CD4-positive, alpha-beta memory T cell (primary cell): ENCODE results near the gene ABHD8. TPM values are rescaled to one million over a fixed set of nuclear protein-coding genes. Genes with fewer than 3 reads are reported as not detected.

ENCODE experiments used
- CTCF ChIA-PET: fragments of 350-600 bp; sonication (Branson Sonifier 250); formaldehyde crosslinking; loops from one replicate; lab custom pipeline; 2021; ENCODE audit warnings: inconsistent platforms; ENCODE audit not compliant: partially characterized antibody; lab: Charles Lee
- POLR2A ChIA-PET: fragments of 350-600 bp; sonication (Branson Sonifier 250); formaldehyde crosslinking; loops from one replicate; lab custom pipeline; 2021; ENCODE audit not compliant: partially characterized antibody; lab: Charles Lee
- DNase-seq, 5 donors: peaks; one replicate each; pipeline versions ENCODE4 v3.0.0 to v3.0.0-alpha.2; 2020 to 2022; ENCODE audit warnings: mixed read lengths in 1 of 5
- H3K27ac ChIP-seq: one replicate; pipeline ENCODE4 v1.7.0; 2013; ENCODE audit warnings: low read depth, low read length
- H3K27me3 ChIP-seq: 2 replicates; pipeline ENCODE4 v1.7.0; 2013; ENCODE audit warnings: mild to moderate bottlenecking, low read length, moderate library complexity; ENCODE audit not compliant: insufficient read depth
- H3K36me3 ChIP-seq: 2 replicates; pipeline ENCODE4 v1.7.0; 2013; ENCODE audit warnings: mild to moderate bottlenecking, low read length, moderate library complexity; ENCODE audit not compliant: insufficient read depth
- H3K4me1 ChIP-seq: 2 replicates; pipeline ENCODE4 v1.7.0; 2013; ENCODE audit warnings: mild to moderate bottlenecking, low read length, moderate library complexity; ENCODE audit not compliant: insufficient read depth
- H3K4me3 ChIP-seq, 2 donors: one replicate each; pipeline ENCODE4 v1.7.0; 2013; ENCODE audit warnings: low read length in 2 of 2, mild to moderate bottlenecking in 1 of 2
- H3K9me3 ChIP-seq, 2 donors: one replicate each; pipeline ENCODE4 v1.7.0; 2013; ENCODE audit warnings: low read length in 2 of 2, control low read depth in 1 of 2; ENCODE audit not compliant: control insufficient read depth in 1 of 2
- H3K27ac Mint-ChIP-seq, 7 donors: one replicate each; pipeline ENCODE4 v1.8.0; 2020 to 2021; ENCODE audit warnings: mixed read lengths in 7 of 7, mild to moderate bottlenecking in 6 of 7, inconsistent platforms in 3 of 7, moderate library complexity in 3 of 7
- H3K27me3 Mint-ChIP-seq, 2 donors: one replicate each; pipeline ENCODE4 v1.8.0; 2020 to 2021; ENCODE audit warnings: mixed read lengths in 2 of 2
- H3K36me3 Mint-ChIP-seq, 2 donors: one replicate each; pipeline ENCODE4 v1.8.0; 2020 to 2021; ENCODE audit warnings: mixed read lengths in 2 of 2, inconsistent platforms in 1 of 2, mild to moderate bottlenecking in 1 of 2
- H3K4me1 Mint-ChIP-seq, 4 donors: one replicate each; pipeline ENCODE4 v1.8.0; 2020 to 2021; ENCODE audit warnings: mixed read lengths in 4 of 4, mild to moderate bottlenecking in 1 of 4
- H3K4me3 Mint-ChIP-seq, 8 donors: one replicate each; pipeline ENCODE4 v1.8.0; 2020 to 2021; ENCODE audit warnings: mixed read lengths in 8 of 8, mild to moderate bottlenecking in 7 of 8, moderate library complexity in 6 of 8, inconsistent platforms in 3 of 8
- H3K9me3 Mint-ChIP-seq, 8 donors: one replicate each; pipeline ENCODE4 v1.8.0; 2020 to 2021; ENCODE audit warnings: mixed read lengths in 8 of 8, mild to moderate bottlenecking in 5 of 8, inconsistent platforms in 3 of 8, moderate library complexity in 1 of 8
- intact Hi-C: fragments of 100-400 bp; cut with micrococcal nuclease; formaldehyde crosslinking; loops from one replicate; pipeline ENCODE4 v1.15.1; 2023
- polyA plus RNA-seq, 2 donors: library from polyadenylated mRNA; unstranded; fragments of 300-500 nt; fragmentation: Illumina TruSeq; gene quantifications; one replicate each; pipeline ENCODE4 v1.2.3, GENCODE V29; 2021
- total RNA-seq, 2 experiments: library from RNA; stranded (reverse); gene quantifications; one replicate each; pipeline ENCODE4 v1.2.3, GENCODE V29; 2021

Gene ABHD8
- total and polyA plus RNA-seq, 4 experiments from 2014 or later, result 6.0 to 10.1 (median 8.6) TPM

- Mint-ChIP-seq H3K27ac (peak within 1 kb of the TSS; percentile 69 to 96 (median 89)), H3K4me1 (peaks cover 26 to 73% (median 49%) of the 10 kb centered on the region in 4 donors), H3K9me3 (no peaks in the 10 kb centered on the region), H3K27me3 (no peaks in the 10 kb centered on the region), H3K4me3 (peak within 1 kb of the TSS; percentile 90 to 94 (median 92)), H3K36me3 (peaks cover 0 to 8% of the 10 kb centered on the region in 2 donors)
- DNase-seq, result peak; percentile 94 to 98 (median 97)
- Histone ChIP-seq H3K9me3 (no peaks in the 10 kb centered on the region), H3K4me3 (peak within 1 kb of the TSS; percentile 85 to 90), H3K4me1 (peaks cover 57% of the 10 kb centered on the region), H3K36me3 (no peaks in the 10 kb centered on the region), H3K27me3 (no peaks in the 10 kb centered on the region), H3K27ac (peak within 1 kb of the TSS; percentile 85)
- CTCF ChIA-PET, result interaction anchor here (0.7 to 2.8 kb wide), 20 partner anchors 9 to 230 kb away, joined by 3 to 33 read pairs (median 4); partner anchors contain the start of genes ANO8, HAUS8 and MYO9B
- POLR2A ChIA-PET, result interaction anchor here (0.5 to 5.8 kb wide), 16 partner anchors 11 to 975 kb away, joined by 3 to 64 read pairs (median 4); partner anchors contain the start of genes ANKLE1, ANO8, BABAM1 and GTPBP3
- intact Hi-C loops, result loop anchor here (1.0 to 5.0 kb wide), 6 partner anchors 13 to 250 kb away; partner anchors contain the start of genes BABAM1, BST2, COLGALT1 and GTPBP3
These were observed 2.5 kb upstream of the ABHD8 start, which contains the start of gene MRPL34 for GRCh38 chr19:17305517-17306284. MRPL34 (plus strand) TSS chr19:17305872; CDS start chr19:17305893, 21 bp downstream.

GRCh38 chr19:17305216-17305516, 1.9 kb upstream of the ABHD8 start:
- CTCF ChIA-PET, result interaction anchor here (0.7 to 2.8 kb wide), 19 partner anchors 8 to 229 kb away, joined by 3 to 33 read pairs (median 4); partner anchors contain the start of genes ANO8, HAUS8 and MYO9B
- H3K36me3 Mint-ChIP-seq, result peaks cover 0 to 8% of the 10 kb centered on the region in 2 donors

GRCh38 chr19:17304386-17305215, 1.4 kb upstream of the ABHD8 start:
- H3K9me3 Mint-ChIP-seq, result no peaks in the 10 kb centered on the region
- H3K4me1 Mint-ChIP-seq, result peaks cover 19 to 65% (median 41%) of the 10 kb centered on the region in 4 donors
- Histone ChIP-seq H3K36me3 (no peaks in the 10 kb centered on the region), H3K4me3 (no peak overlapping the region), H3K9me3 (no peaks in the 10 kb centered on the region), H3K4me1 (peaks cover 48% of the 10 kb centered on the region), H3K27me3 (no peaks in the 10 kb centered on the region), H3K27ac (peak overlapping the region; percentile 85)
- CTCF ChIA-PET, result interaction anchor here (0.7 to 2.8 kb wide), 21 partner anchors 7 to 229 kb away, joined by 3 to 33 read pairs (median 4); partner anchors contain the start of genes ANO8, BABAM1, HAUS8 and MYO9B
- peak overlapping the region; percentile 69 to 96 (median 88) for H3K27ac Mint-ChIP-seq
- DNase-seq, result no peak
- POLR2A ChIA-PET, result interaction anchor here (0.5 to 5.8 kb wide), 17 partner anchors 12 to 976 kb away, joined by 3 to 64 read pairs (median 4); partner anchors contain the start of genes ANKLE1, ANO8, BABAM1 and GTPBP3
- peaks cover 0 to 7% of the 10 kb centered on the region in 2 donors for H3K36me3 Mint-ChIP-seq
- intact Hi-C loops, result loop anchor here (1.0 to 5.0 kb wide), 6 partner anchors 12 to 251 kb away; partner anchors contain the start of genes BABAM1, BST2, COLGALT1 and GTPBP3
- H3K27me3 Mint-ChIP-seq, result no peaks in the 10 kb centered on the region
- H3K4me3 Mint-ChIP-seq, result peak overlapping the region; percentile 90 to 94 (median 92)

More at GRCh38 chr19:17305216-17305516, 1.9 kb upstream of the ABHD8 start:
- H3K27me3 Mint-ChIP-seq, result no peaks in the 10 kb centered on the region
- no peak for DNase-seq
- intact Hi-C loops, result loop anchor here (1.0 to 5.0 kb wide), 6 partner anchors 13 to 250 kb away; partner anchors contain the start of genes BABAM1, BST2, COLGALT1 and GTPBP3
- POLR2A ChIA-PET, result interaction anchor here (0.5 to 5.8 kb wide), 15 partner anchors 11 to 976 kb away, joined by 3 to 64 read pairs (median 4); partner anchors contain the start of genes ANKLE1, ANO8, BABAM1 and GTPBP3
- H3K4me1 Mint-ChIP-seq, result peaks cover 21 to 67% (median 43%) of the 10 kb centered on the region in 4 donors
- H3K27ac Mint-ChIP-seq, result peak overlapping the region; percentile 69 to 96 (median 89)
- peak overlapping the region; percentile 90 to 94 (median 92) for H3K4me3 Mint-ChIP-seq
- Histone ChIP-seq H3K27ac (peak overlapping the region; percentile 85), H3K4me1 (peaks cover 52% of the 10 kb centered on the region), H3K4me3 (peak overlapping the region in 1 of 2 donors; percentile 85), H3K36me3 (no peaks in the 10 kb centered on the region), H3K27me3 (no peaks in the 10 kb centered on the region), H3K9me3 (no peaks in the 10 kb centered on the region)
- no peaks in the 10 kb centered on the region for H3K9me3 Mint-ChIP-seq

GRCh38 chr19:17303940-17304267, 679 bp upstream of the ABHD8 start:
- POLR2A ChIA-PET, result interaction anchor here (1.4 to 5.8 kb wide), 3 partner anchors 31 to 78 kb away, joined by 3 to 64 read pairs (median 5); partner anchors contain the start of genes ANO8, BABAM1, GTPBP3 and OCEL1
- peaks cover 14 to 58% (median 35%) of the 10 kb centered on the region in 4 donors for H3K4me1 Mint-ChIP-seq
- no peaks in the 10 kb centered on the region for H3K27me3 ChIP-seq
- intact Hi-C loops, result no loop called here
- CTCF ChIA-PET, result interaction anchor here (1.1 to 2.8 kb wide), 5 partner anchors 11 to 82 kb away, joined by 3 to 33 read pairs (median 4); partner anchors contain the start of gene BABAM1
- H3K9me3 Mint-ChIP-seq, result no peaks in the 10 kb centered on the region
- no peak overlapping the region for H3K27ac ChIP-seq
- no peak for DNase-seq
- no peaks in the 10 kb centered on the region for H3K27me3 Mint-ChIP-seq
- no peaks in the 10 kb centered on the region for H3K36me3 ChIP-seq
- H3K4me3 Mint-ChIP-seq, result peak overlapping the region in 7 of 8 donors; percentile 67 to 91 (median 80)
- H3K36me3 Mint-ChIP-seq, result peaks cover 0 to 2% of the 10 kb centered on the region in 2 donors
- H3K4me3 ChIP-seq, result no peak overlapping the region
- H3K9me3 ChIP-seq, result no peaks in the 10 kb centered on the region
- peaks cover 46% of the 10 kb centered on the region for H3K4me1 ChIP-seq
- H3K27ac Mint-ChIP-seq, result peak overlapping the region in 5 of 7 donors; percentile 42 to 80 (median 61)

- Mint-ChIP-seq H3K27ac (peak overlapping the region in 6 of 7 donors; percentile 17 to 60 (median 37)), H3K4me1 (peaks cover 11 to 51% (median 29%) of the 10 kb centered on the region in 4 donors), H3K36me3 (peaks cover 0 to 2% of the 10 kb centered on the region in 2 donors), H3K4me3 (peak overlapping the region; percentile 53 to 91 (median 74)), H3K9me3 (peaks cover 0 to 2% (median 0%) of the 10 kb centered on the region in 8 donors), H3K27me3 (no peaks in the 10 kb centered on the region)
- Histone ChIP-seq H3K9me3 (peaks cover 0 to 4% of the 10 kb centered on the region in 2 donors), H3K4me1 (peaks cover 42% of the 10 kb centered on the region), H3K27ac (peak overlapping the region; percentile 71), H3K4me3 (peak overlapping the region in 1 of 2 donors; percentile 59), H3K36me3 (no peaks in the 10 kb centered on the region), H3K27me3 (no peaks in the 10 kb centered on the region)
- POLR2A ChIA-PET, result interaction anchor here (0.6 to 5.8 kb wide), 4 partner anchors 10 to 118 kb away, joined by 3 to 64 read pairs (median 4); partner anchors contain the start of genes ANO8, GTPBP3 and OCEL1
- CTCF ChIA-PET, result interaction anchor here (1.4 kb wide), 1 partner anchor 10 kb away, joined by 9 read pairs; no protein-coding TSS in a partner anchor
- intact Hi-C loops, result no loop called here
- DNase-seq, result peak in 1 of 5 donors; percentile 60
These were observed 646 bp downstream of the ABHD8 start for GRCh38 chr19:17302391-17303166.
